Spleen (tissue), 7 donors: ENCODE results near the gene POLD2.

Experiments used
- CTCF ChIP-seq, 11 experiments: fragments of 200-600 bp in 7 of 11; fragments of 450-650 bp in 4 of 11; sonication (generic) in 4 of 11; IDR thresholded peaks in 8 of 11; conservative IDR thresholded peaks in 3 of 11; 1 replicate in 7 of 11; 2 replicates in 4 of 11; pipeline versions ENCODE4 v1.4.0 to v1.8.0; 2016 to 2021; ENCODE audit warnings: antibody characterized with exemption in 11 of 11, inconsistent platforms in 4 of 11, mild to moderate bottlenecking in 1 of 11
- POLR2A ChIP-seq, 3 donors: fragments of 450-650 bp; IDR thresholded peaks; one replicate each; pipeline ENCODE4 v1.5.1; 2017; ENCODE audit warnings: antibody characterized with exemption in 3 of 3, mild to moderate bottlenecking in 1 of 3
- donor health status: DM: no; HTN: no; CAD: no; lungs with moderate emphysema.
- donor health status: DM: no; HTN: no; CAD: no.
- donor health status: DM: no; HTN: no; CAD: no.

DNA sequence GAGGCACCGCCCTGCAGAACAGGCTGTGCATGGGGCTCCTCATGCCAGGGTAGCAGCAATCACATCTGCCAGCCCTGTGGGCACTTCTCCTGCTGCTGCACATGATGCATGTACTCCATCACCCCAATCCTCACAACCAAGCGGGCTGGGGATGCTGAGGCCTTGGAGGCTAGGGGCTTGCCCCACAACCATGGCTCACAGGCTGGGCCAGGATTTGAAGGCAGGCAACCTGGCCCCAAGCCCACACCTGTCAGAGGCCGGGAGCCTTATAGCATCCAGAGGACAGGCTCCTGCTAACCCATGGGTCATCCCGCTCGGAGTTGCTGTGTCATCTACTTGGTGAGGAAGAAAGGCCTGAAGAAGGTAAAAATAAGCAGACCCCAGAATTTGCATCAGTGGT lies 43.2 kb downstream of the POLD2 start:
- TF ChIP-seq POLR2A (IDR thresholded peaks at IDR 0.05), result no peak
- no peak for TF ChIP-seq CTCF (IDR thresholded peaks at IDR 0.05 in 8 of 11, conservative IDR thresholded peaks at IDR 0.05 in 3 of 11)
